Measurements from ENCODE around the gene LAMB3.

GRCh38 chr1:209648346-209648745, 3.9 kb downstream of the LAMB3 start:
- TF ChIP-seq, protein P1, sequence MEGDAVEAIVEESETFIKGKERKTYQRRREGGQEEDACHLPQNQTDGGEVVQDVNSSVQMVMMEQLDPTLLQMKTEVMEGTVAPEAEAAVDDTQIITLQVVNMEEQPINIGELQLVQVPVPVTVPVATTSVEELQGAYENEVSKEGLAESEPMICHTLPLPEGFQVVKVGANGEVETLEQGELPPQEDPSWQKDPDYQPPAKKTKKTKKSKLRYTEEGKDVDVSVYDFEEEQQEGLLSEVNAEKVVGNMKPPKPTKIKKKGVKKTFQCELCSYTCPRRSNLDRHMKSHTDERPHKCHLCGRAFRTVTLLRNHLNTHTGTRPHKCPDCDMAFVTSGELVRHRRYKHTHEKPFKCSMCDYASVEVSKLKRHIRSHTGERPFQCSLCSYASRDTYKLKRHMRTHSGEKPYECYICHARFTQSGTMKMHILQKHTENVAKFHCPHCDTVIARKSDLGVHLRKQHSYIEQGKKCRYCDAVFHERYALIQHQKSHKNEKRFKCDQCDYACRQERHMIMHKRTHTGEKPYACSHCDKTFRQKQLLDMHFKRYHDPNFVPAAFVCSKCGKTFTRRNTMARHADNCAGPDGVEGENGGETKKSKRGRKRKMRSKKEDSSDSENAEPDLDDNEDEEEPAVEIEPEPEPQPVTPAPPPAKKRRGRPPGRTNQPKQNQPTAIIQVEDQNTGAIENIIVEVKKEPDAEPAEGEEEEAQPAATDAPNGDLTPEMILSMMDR (IDR thresholded peaks at IDR 0.05), result no peak
- no peak for TF ChIP-seq EZH2 (IDR thresholded peaks at IDR 0.05; ENCODE audit: borderline replicate concordance, insufficient read depth, low read depth, low read length, poor library complexity, severe bottlenecking)
